Measurements from ENCODE around the gene KRTAP5-10. TPM values are rescaled to one million over a fixed set of nuclear protein-coding genes. Genes with fewer than 3 reads are reported as not detected.
"Not testable (repeated sequence)": the region's sequence is repeated elsewhere in the genome, so short reads cannot be mapped to it uniquely, and the experiment has no call there.

KRTAP5-10 gene
- total and polyA plus RNA-seq, 9 of the 15 experiments (the other 6 are each of a cell fraction or from before 2014, with no cell fraction given): not detected

DNA sequence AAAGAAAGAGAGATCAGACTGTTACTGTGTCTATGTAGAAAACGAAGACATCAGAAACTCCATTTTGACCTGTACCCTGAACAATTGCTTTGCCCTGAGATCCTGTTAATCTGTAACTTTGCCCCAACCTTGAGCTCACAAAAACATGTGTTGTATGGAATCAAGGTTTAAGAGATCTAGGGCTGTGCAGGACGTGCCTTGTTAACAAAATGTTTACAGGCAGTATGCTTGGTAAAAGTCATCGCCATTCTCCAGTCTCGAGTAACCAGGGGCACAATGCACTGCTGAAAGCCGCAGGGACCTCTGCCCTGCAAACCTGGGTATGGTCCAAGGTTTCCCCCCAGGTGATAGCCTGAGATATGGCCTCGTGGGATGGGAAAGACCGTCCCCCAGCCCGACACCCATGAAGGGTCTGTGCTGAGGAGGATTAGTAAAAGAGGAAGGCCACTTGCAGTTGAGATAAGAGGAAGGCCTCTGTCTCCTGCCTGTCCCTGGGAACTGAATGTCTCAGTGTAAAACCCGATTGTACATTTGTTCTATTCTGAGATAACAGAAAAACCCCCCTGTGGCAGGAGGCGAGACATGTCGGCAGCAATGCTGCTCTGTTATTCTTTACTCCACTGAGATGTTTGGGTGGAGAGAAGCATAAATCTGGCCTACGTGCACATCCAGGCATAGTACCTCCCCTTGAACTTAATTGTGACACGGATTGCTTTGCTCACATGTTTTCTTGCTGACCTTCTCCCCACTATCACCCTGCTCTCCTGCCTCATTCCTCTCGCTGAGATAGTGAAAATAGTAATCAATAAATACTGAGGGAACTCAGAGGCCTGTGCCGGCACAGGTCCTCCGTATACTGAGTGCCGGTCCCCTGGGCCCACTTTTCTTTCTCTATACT lies 30.4 kb upstream of the KRTAP5-10 start:
- H3K9me1 ChIP-seq (ENCODE audit: control insufficient read depth, insufficient read depth, low read length); H4K20me1 ChIP-seq (replicated peaks; ENCODE audit: control insufficient read depth, insufficient read depth, low read length); H3K79me2 ChIP-seq (ENCODE audit: control insufficient read depth, insufficient read depth, low read length); H2AFZ ChIP-seq (ENCODE audit: low read depth, low read length); CTCF ChIA-PET (ENCODE audit: low intra/inter-chr PET ratio); in situ Hi-C loops (cut with MboI); H3K9me3 ChIP-seq (replicated peaks; ENCODE audit: control insufficient read depth, insufficient read depth, low read depth, low read length); H3K27ac ChIP-seq (ENCODE audit: extremely low read depth, low read depth, low read length); H3K36me3 ChIP-seq (ENCODE audit: control insufficient read depth, insufficient read depth, low read length); H3K4me2 ChIP-seq (ENCODE audit: insufficient read depth, low read length); ATAC-seq; H3K4me3 ChIP-seq; POLR2A ChIA-PET; BruUV-seq (replicated peaks); H3K9ac ChIP-seq (ENCODE audit: insufficient read depth in 1 of 2, low read depth in 2 of 2, low read length in 2 of 2); TF ChIP-seq TEAD4 (CRISPR knock-in tag; IDR thresholded peaks at IDR 0.05; ENCODE audit: borderline replicate concordance); MYNN (CRISPR knock-in tag; IDR thresholded peaks at IDR 0.05): not testable (repeated sequence)
- DNase-seq (ENCODE audit: extremely low read depth in 1 of 4, low spot score in 3 of 4) (peak in 2 of 4 experiments; percentile 24 to 74), FAIRE-seq (peak; percentile 6)
- Histone ChIP-seq H3K4me1 (replicated peaks in 1 of 2; ENCODE audit: control insufficient read depth in 2 of 2, insufficient read depth in 2 of 2, low read length in 2 of 2) (peaks cover 12 to 13% of the 10 kb centered on the region in 2 experiments; a peak in 4 of 5 replicates), H3K27me3 (ENCODE audit: control insufficient read depth in 2 of 2, insufficient read depth in 2 of 2, low read length in 2 of 2) (peaks cover 11 to 24% of the 10 kb centered on the region in 2 experiments; a peak in 3 of 5 replicates)
- WGBS (ENCODE audit: insufficient coverage, low coverage, missing lambda C conversion rate): 14% methylated on average over 16 of the region's 17 CpGs
- intact Hi-C loops (cut with micrococcal nuclease): loop anchor here (10.0 kb wide), 1 partner anchor 90 kb away; the partner anchor contains the start of gene DHCR7
- TF ChIP-seq ZEB2 (IDR thresholded peaks at IDR 0.05) (0 out of 2 replicates have a peak, but pooled peaks have one; percentile 49), SMARCE1 (IDR thresholded peaks at IDR 0.05) (peak; percentile 58), SMAD4 (CRISPR knock-in tag; conservative IDR thresholded peaks at IDR 0.05) (peak; percentile 60; the same call in 1 of the 2 replicates), PHF21A (IDR thresholded peaks at IDR 0.05; ENCODE audit: borderline replicate concordance, low read depth) (0 out of 2 replicates have a peak, but pooled peaks have one; percentile 24), TCF3 (CRISPR knock-in tag; IDR thresholded peaks at IDR 0.05) (peak; percentile 80), TEAD4 (IDR thresholded peaks at IDR 0.05; ENCODE audit: low read length) (peak; percentile 77), POLR2AphosphoS5 (IDR thresholded peaks at IDR 0.05; ENCODE audit: control insufficient read depth, insufficient read depth, low read depth, low read length) (peak; percentile 57; the same call in 1 of the 2 replicates), NFIC (IDR thresholded peaks at IDR 0.05) (peak; percentile 85), KLF16 (IDR thresholded peaks at IDR 0.05) (peak; percentile 69), ARID1B (IDR thresholded peaks at IDR 0.05) (peak; percentile 87), CBFA2T2 (conservative IDR thresholded peaks at IDR 0.05) (peak; percentile 86), MYNN (IDR thresholded peaks at IDR 0.05) (0 out of 2 replicates have a peak, but pooled peaks have one; percentile 45), TAL1 (IDR thresholded peaks at IDR 0.05) (peak; percentile 77), GATA2 (CRISPR knock-in tag; IDR thresholded peaks at IDR 0.05) (peak; percentile 75), SMARCA4 (IDR thresholded peaks at IDR 0.05) (peak; percentile 81), CXXC5 (CRISPR knock-in tag; IDR thresholded peaks at IDR 0.05) (peak; percentile 45; the same call in 1 of the 2 replicates), SOX6 (IDR thresholded peaks at IDR 0.05) (peak; percentile 57; the same call in 1 of the 2 replicates), NCOR1 (IDR thresholded peaks at IDR 0.05) (peak; percentile 84)
- TF ChIP-seq, protein P1, sequence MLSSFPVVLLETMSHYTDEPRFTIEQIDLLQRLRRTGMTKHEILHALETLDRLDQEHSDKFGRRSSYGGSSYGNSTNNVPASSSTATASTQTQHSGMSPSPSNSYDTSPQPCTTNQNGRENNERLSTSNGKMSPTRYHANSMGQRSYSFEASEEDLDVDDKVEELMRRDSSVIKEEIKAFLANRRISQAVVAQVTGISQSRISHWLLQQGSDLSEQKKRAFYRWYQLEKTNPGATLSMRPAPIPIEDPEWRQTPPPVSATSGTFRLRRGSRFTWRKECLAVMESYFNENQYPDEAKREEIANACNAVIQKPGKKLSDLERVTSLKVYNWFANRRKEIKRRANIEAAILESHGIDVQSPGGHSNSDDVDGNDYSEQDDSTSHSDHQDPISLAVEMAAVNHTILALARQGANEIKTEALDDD (IDR thresholded peaks at IDR 0.05): peak; percentile 67
- TF ChIP-seq, protein P2, sequence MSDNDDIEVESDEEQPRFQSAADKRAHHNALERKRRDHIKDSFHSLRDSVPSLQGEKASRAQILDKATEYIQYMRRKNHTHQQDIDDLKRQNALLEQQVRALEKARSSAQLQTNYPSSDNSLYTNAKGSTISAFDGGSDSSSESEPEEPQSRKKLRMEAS (CRISPR knock-in tag; IDR thresholded peaks at IDR 0.05): 0 out of 2 replicates have a peak, but pooled peaks have one; percentile 13
- TF ChIP-seq, protein P3, sequence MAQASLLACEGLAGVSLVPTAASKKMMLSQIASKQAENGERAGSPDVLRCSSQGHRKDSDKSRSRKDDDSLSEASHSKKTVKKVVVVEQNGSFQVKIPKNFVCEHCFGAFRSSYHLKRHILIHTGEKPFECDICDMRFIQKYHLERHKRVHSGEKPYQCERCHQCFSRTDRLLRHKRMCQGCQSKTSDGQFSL (CRISPR knock-in tag; IDR thresholded peaks at IDR 0.05): not testable (repeated sequence)
- TF ChIP-seq, protein P3 (tag; IDR thresholded peaks at IDR 0.05): 0 out of 4 replicates have a peak, but pooled peaks of 1 of the 2 experiments have one; percentile 47
